HCT116 (cell line): ENCODE results near the gene PLCB2. TPM values are rescaled to one million over a fixed set of nuclear protein-coding genes. Genes with fewer than 3 reads are reported as not detected.

ENCODE experiments used
- ATAC-seq: fragments of 200-7000 bp; cut with Tn5 transposase; 2 replicates; pipeline ENCODE4 v1.9.1; 2020; ENCODE audit warnings: mild to moderate bottlenecking, moderate library complexity
- BruUV-seq: library from RNA; stranded (reverse); fragments of 400-500 nt; replicated peaks from 2 replicates; lab custom pipeline; 2021; lab: Mats Ljungman, UMichigan
- CTCF ChIA-PET: fragments of 300-600 bp; sonication (Branson Sonifier 250); formaldehyde crosslinking; loops from one replicate; lab custom pipeline; 2021; ENCODE audit warnings: antibody characterized with exemption; lab: Charles Lee
- POLR2A ChIA-PET: fragments of 300-600, 350-600 bp; sonication (Branson Sonifier 250); formaldehyde crosslinking; loops from one replicate; lab custom pipeline; 2021; ENCODE audit warnings: antibody characterized with exemption; lab: Charles Lee
- RAD21 ChIA-PET, 2 experiments: fragments of 300-600 bp; sonication (Branson Sonifier 250); formaldehyde crosslinking; loops; one replicate each; lab custom pipeline; 2023; ENCODE audit warnings: low total read pairs in 2 of 2; ENCODE audit not compliant: uncharacterized antibody in 2 of 2, unreplicated experiment in 2 of 2, low non-redundant PET in 1 of 2; lab: Charles Lee
- DNase-seq: peaks from one replicate; pipeline ENCODE4 v3.0.0-alpha.2; 2010; ENCODE audit warnings: low read depth, low spot score
- H2AFZ ChIP-seq: fragments of 200-600 bp; shearing (Covaris generic), sonication (generic); 2 replicates; pipeline ENCODE4 v1.6.1; 2017; ENCODE audit warnings: low read depth, mixed run types, mixed read lengths, antibody characterized with exemption, low read length; ENCODE audit not compliant: poor library complexity, severe bottlenecking
- H3K27ac ChIP-seq: 2 replicates; pipeline ENCODE4 v1.5.1; 2012; ENCODE audit warnings: low read depth, low read length
- H3K27me3 ChIP-seq: fragments of 200-600 bp; sonication (generic); 2 replicates; pipeline ENCODE4 v1.6.1; 2016; ENCODE audit warnings: mixed run types, low read length, mixed read lengths; ENCODE audit not compliant: insufficient read depth
- H3K36me3 ChIP-seq, 2 experiments: fragments of 200-500 bp in 1 of 2; fragments of 200-600 bp in 1 of 2; sonication (Bioruptor generic) in 1 of 2; sonication (generic) in 1 of 2; 2 replicates each; pipeline versions ENCODE4 v1.5.1 to v1.6.1; 2014 to 2016; ENCODE audit warnings: low read length in 2 of 2, inconsistent platforms in 1 of 2, mixed read lengths in 1 of 2, mixed run types in 1 of 2; ENCODE audit not compliant: insufficient read depth in 2 of 2, control insufficient read depth in 1 of 2
- H3K4me1 ChIP-seq, 2 experiments: fragments of 200-600 bp in 1 of 2; sonication (generic) in 1 of 2; 2 replicates each; pipeline versions ENCODE4 v1.5.1 to v1.6.1; 2012 to 2017; ENCODE audit warnings: low read length in 2 of 2, inconsistent platforms in 1 of 2, mild to moderate bottlenecking in 1 of 2, mixed read lengths in 1 of 2, mixed run types in 1 of 2, moderate library complexity in 1 of 2; ENCODE audit not compliant: insufficient read depth in 2 of 2, control insufficient read depth in 1 of 2
- H3K4me2 ChIP-seq: fragments of 200-600 bp; sonication (generic); 2 replicates; pipeline ENCODE4 v1.6.1; 2017; ENCODE audit warnings: mixed run types, low read length, mixed read lengths
- H3K4me3 ChIP-seq, 2 experiments: fragments of 200-600 bp in 1 of 2; sonication (generic) in 1 of 2; replicated peaks in 1 of 2; 2 replicates each; pipeline ENCODE4 v1.5.1; 2011 to 2016; ENCODE audit warnings: low read length in 2 of 2, control low read depth in 1 of 2, low read depth in 1 of 2, mild to moderate bottlenecking in 1 of 2, mixed read lengths in 1 of 2, mixed run types in 1 of 2
- H3K79me2 ChIP-seq: fragments of 200-600 bp; sonication (generic); 2 replicates; pipeline ENCODE4 v1.6.1; 2017; ENCODE audit warnings: mild to moderate bottlenecking, mixed run types, low read length, moderate library complexity, mixed read lengths; ENCODE audit not compliant: insufficient read depth
- H3K9ac ChIP-seq: fragments of 200-600 bp; sonication (generic); 2 replicates; pipeline ENCODE4 v1.6.1; 2016; ENCODE audit warnings: low read length, mixed read lengths
- H3K9me2 ChIP-seq: fragments of 200-600 bp; sonication (generic), shearing (Covaris generic); 2 replicates; pipeline ENCODE4 v1.6.1; 2017; ENCODE audit warnings: mixed run types, mild to moderate bottlenecking, moderate library complexity; ENCODE audit not compliant: insufficient read depth
- H3K9me3 ChIP-seq, 2 experiments: fragments of 200-500 bp in 1 of 2; fragments of 200-600 bp in 1 of 2; sonication (Bioruptor generic) in 1 of 2; sonication (generic) in 1 of 2; 2 replicates each; pipeline ENCODE4 v1.6.1; 2014 to 2017; ENCODE audit warnings: low read length in 2 of 2, mixed read lengths in 2 of 2, inconsistent platforms in 1 of 2, low read depth in 1 of 2, mild to moderate bottlenecking in 1 of 2, mixed run types in 1 of 2, moderate library complexity in 1 of 2; ENCODE audit not compliant: control insufficient read depth in 1 of 2, insufficient read depth in 1 of 2
- H4K20me1 ChIP-seq: fragments of 200-600 bp; sonication (generic), shearing (Covaris generic); 2 replicates; pipeline ENCODE4 v1.6.1; 2017; ENCODE audit warnings: mixed run types, mild to moderate bottlenecking, moderate library complexity; ENCODE audit not compliant: insufficient read depth
- EZH2 ChIP-seq: fragments of 200-600 bp; sonication (generic); IDR thresholded peaks from 2 replicates; pipeline ENCODE4 v1.6.1; 2017; ENCODE audit warnings: antibody characterized with exemption, mixed run types
- POLR2A ChIP-seq: IDR thresholded peaks from 2 replicates; pipeline ENCODE4 v1.7.0; 2011; ENCODE audit warnings: borderline replicate concordance; ENCODE audit not compliant: insufficient read depth, insufficient read length; ENCODE audit errors: extremely low read depth
- RAD21 ChIP-seq: IDR thresholded peaks from 2 replicates; pipeline ENCODE4 v1.6.1; 2012; ENCODE audit warnings: low read depth, mild to moderate bottlenecking
- REST ChIP-seq: IDR thresholded peaks from 2 replicates; pipeline ENCODE4 v1.6.1; 2012; ENCODE audit warnings: low read depth
- SIN3A ChIP-seq: IDR thresholded peaks from 2 replicates; pipeline ENCODE4 v1.6.1; 2012; ENCODE audit warnings: low read depth
- SP1 ChIP-seq: IDR thresholded peaks from 2 replicates; pipeline ENCODE4 v1.6.1; 2012; ENCODE audit warnings: low read depth
- intact Hi-C: fragments of 100-400 bp; cut with micrococcal nuclease; formaldehyde crosslinking; loops from 2 replicates; pipeline ENCODE4 v1.10.0; 2022
- total RNA-seq: library from RNA; stranded (reverse); gene quantifications from one replicate; pipeline ENCODE4 v1.2.1, GENCODE V29; 2021; ENCODE audit not compliant: unreplicated experiment
- TF ChIP-seq, protein P1 (sequence below): IDR thresholded peaks from 2 replicates; pipeline ENCODE4 v1.6.1; 2012

PLCB2 gene
- total RNA-seq, 1 experiment from 2014 or later: 2.8 TPM

- Histone ChIP-seq H3K4me2 (no peak overlapping the region), H4K20me1 (no peaks in the 10 kb centered on the region), H3K27me3 (no peaks in the 10 kb centered on the region), H3K4me3 (no peak overlapping the region), H3K9me3 (no peaks in the 10 kb centered on the region), H3K4me1 (peaks cover 0 to 8% of the 10 kb centered on the region in 2 experiments; a peak in 1 of 4 replicates), H3K9me2 (no peaks in the 10 kb centered on the region), H2AFZ (no peak overlapping the region), H3K9ac (no peak overlapping the region), H3K27ac (no peak overlapping the region), H3K36me3 (no peaks in the 10 kb centered on the region; a peak in 1 of 4 replicates), H3K79me2 (no peaks in the 10 kb centered on the region)
- POLR2A ChIA-PET: no interaction called here
- ATAC-seq: no peak
- CTCF ChIA-PET: interaction anchor here (3.0 to 6.6 kb wide), 6 partner anchors 11 to 144 kb away, joined by 24 to 194 read pairs (median 44); partner anchors contain the start of genes CCDC9B and PLCB2
- intact Hi-C loops: loop anchor here (10.0 kb wide), 1 partner anchor 493 kb away; the partner anchor contains the start of gene FSIP1
- TF ChIP-seq REST: no peak
- TF ChIP-seq POLR2A: no peak
- TF ChIP-seq, protein P1, sequence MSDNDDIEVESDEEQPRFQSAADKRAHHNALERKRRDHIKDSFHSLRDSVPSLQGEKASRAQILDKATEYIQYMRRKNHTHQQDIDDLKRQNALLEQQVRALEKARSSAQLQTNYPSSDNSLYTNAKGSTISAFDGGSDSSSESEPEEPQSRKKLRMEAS: no peak
- no peak for TF ChIP-seq EZH2
- TF ChIP-seq RAD21: no peak
- TF ChIP-seq SP1: no peak
- TF ChIP-seq SIN3A: no peak
- no TSS peak for BruUV-seq
- no peak for DNase-seq
- RAD21 ChIA-PET: no interaction called here
Observed at GRCh38 chr15:40277471-40277870, 30.3 kb downstream of the PLCB2 start.
